Esophagus squamous epithelium (tissue), 5 donors: ENCODE data around the gene PPM1F. TPM values are rescaled to one million over a fixed set of nuclear protein-coding genes. Genes with fewer than 3 reads are reported as not detected.
"Not testable (repeated sequence)": the region's sequence is repeated elsewhere in the genome, so short reads cannot be mapped to it uniquely, and the experiment has no call there.

Experiments
- DNase-seq: peaks from one replicate; lab custom pipeline; 2025; lab: John Stamatoyannopoulos, UW
- H3K27ac ChIP-seq, 4 donors: fragments of 200-600 bp; sonication (generic); one replicate each; pipeline ENCODE4 v1.5.1; 2016 to 2019; ENCODE audit warnings: mild to moderate bottlenecking in 1 of 4
- H3K27me3 ChIP-seq, 4 donors: fragments of 200-600 bp; sonication (generic); 1 replicate in 3 of 4; 2 replicates in 1 of 4; pipeline versions ENCODE4 v1.5.1 to v1.6.0; 2017 to 2021; ENCODE audit warnings: antibody characterized with exemption in 1 of 4
- H3K36me3 ChIP-seq, 3 donors: fragments of 200-600 bp; sonication (generic); one replicate each; pipeline ENCODE4 v1.5.1; 2016 to 2019
- H3K4me1 ChIP-seq, 3 donors: fragments of 200-600 bp; sonication (generic); one replicate each; pipeline ENCODE4 v1.5.1; 2017 to 2019
- H3K4me3 ChIP-seq, 4 donors: fragments of 200-600 bp; sonication (generic); 1 replicate in 3 of 4; 2 replicates in 1 of 4; pipeline ENCODE4 v1.5.1; 2016 to 2019; ENCODE audit warnings: mild to moderate bottlenecking in 2 of 4, moderate library complexity in 1 of 4
- H3K9me3 ChIP-seq, 3 donors: fragments of 200-600 bp; sonication (generic); one replicate each; pipeline ENCODE4 v1.5.1; 2016 to 2019
- POLR2A ChIP-seq, 4 donors: fragments of 450-650 bp; IDR thresholded peaks; one replicate each; pipeline ENCODE4 v1.6.1; 2017; ENCODE audit warnings: antibody characterized with exemption in 4 of 4, mild to moderate bottlenecking in 4 of 4, moderate library complexity in 3 of 4
- WGBS, 2 donors: methylation state at CpG; one replicate each; pipeline ENCODE4 v1.1.5; 2018; 5-methylcytosine and 5-hydroxymethylcytosine counted together
- intact Hi-C: fragments of 100-400 bp; cut with DNase I; formaldehyde crosslinking; loops from one replicate; pipeline ENCODE4 v1.15.0; 2022
- total RNA-seq, 4 donors: library from RNA; depleted of rRNA; stranded (reverse); fragments of >200 nt; gene quantifications; one replicate each; pipeline ENCODE4 v1.1.0, GENCODE V29; 2016
- TF ChIP-seq, protein P1 (sequence below), 6 experiments: fragments of 450-650 bp in 4 of 6; fragments of 200-600 bp in 2 of 6; sonication (generic) in 2 of 6; IDR thresholded peaks; one replicate each; pipeline ENCODE4 v1.5.1; 2016 to 2019; ENCODE audit warnings: antibody characterized with exemption in 6 of 6, mild to moderate bottlenecking in 4 of 6, moderate library complexity in 4 of 6
- donor health status: DM: yes; HTN: yes; CAD: no.

PPM1F gene
- total RNA-seq, 4 donors from 2014 or later, result 22.2 to 39.7 (median 25.9) TPM

DNA sequence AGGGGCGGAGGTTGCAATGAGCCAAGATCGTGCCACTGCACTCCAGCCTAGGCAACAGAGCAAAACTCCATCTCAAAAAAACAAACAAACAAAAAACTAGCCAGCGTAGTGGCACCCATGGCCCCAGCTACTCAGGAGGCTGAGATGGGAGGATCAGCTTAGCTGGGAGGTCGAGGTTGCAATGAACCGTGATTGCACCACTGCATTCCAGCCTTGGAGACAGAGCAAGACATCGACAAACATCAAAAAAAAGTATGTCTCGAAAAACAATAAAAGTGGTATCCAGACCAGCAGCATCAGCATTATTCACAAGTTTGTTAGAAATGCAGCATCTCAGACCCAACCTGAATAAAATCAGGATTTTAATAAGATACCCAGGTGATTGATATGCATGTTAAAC, 79.0 kb downstream of the PPM1F start:
- Histone ChIP-seq H3K9me3 (no peaks in the 10 kb centered on the region), H3K4me3 (no peak overlapping the region), H3K27ac (no peak overlapping the region), H3K27me3 (no peaks in the 10 kb centered on the region), H3K36me3 (no peaks in the 10 kb centered on the region), H3K4me1 (peaks cover 0 to 4% (median 0%) of the 10 kb centered on the region in 3 donors)
- WGBS, 2 donors, result 90 to 95% methylated on average over 7 of the region's 7 CpGs
- TF ChIP-seq, protein P1, sequence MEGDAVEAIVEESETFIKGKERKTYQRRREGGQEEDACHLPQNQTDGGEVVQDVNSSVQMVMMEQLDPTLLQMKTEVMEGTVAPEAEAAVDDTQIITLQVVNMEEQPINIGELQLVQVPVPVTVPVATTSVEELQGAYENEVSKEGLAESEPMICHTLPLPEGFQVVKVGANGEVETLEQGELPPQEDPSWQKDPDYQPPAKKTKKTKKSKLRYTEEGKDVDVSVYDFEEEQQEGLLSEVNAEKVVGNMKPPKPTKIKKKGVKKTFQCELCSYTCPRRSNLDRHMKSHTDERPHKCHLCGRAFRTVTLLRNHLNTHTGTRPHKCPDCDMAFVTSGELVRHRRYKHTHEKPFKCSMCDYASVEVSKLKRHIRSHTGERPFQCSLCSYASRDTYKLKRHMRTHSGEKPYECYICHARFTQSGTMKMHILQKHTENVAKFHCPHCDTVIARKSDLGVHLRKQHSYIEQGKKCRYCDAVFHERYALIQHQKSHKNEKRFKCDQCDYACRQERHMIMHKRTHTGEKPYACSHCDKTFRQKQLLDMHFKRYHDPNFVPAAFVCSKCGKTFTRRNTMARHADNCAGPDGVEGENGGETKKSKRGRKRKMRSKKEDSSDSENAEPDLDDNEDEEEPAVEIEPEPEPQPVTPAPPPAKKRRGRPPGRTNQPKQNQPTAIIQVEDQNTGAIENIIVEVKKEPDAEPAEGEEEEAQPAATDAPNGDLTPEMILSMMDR (IDR thresholded peaks at IDR 0.05), result no peak
- no peak for TF ChIP-seq POLR2A (IDR thresholded peaks at IDR 0.05)
- intact Hi-C loops, result no loop called here
- no peak for DNase-seq

GRCh38 chr22:21872741-21873140, 79.9 kb downstream of the PPM1F start:
- DNase-seq, H3K36me3 ChIP-seq, H3K4me3 ChIP-seq, H3K9me3 ChIP-seq, H3K27me3 ChIP-seq, intact Hi-C loops, H3K27ac ChIP-seq: not testable (repeated sequence)
- WGBS, 2 donors, result 100% methylated on average over 4 of the region's 4 CpGs; no CpG with 5 or more reads in 1 of the 2 donors
- peaks cover 4 to 13% (median 5%) of the 10 kb centered on the region in 3 donors for H3K4me1 ChIP-seq

Other genes with a start within 250 kb of the PPM1F start
- gene YPEL1, start 217.1 kb downstream of the PPM1F start, total RNA-seq, result 1 to 10 TPM in 3 of 4 donors, under 1 TPM in 1; 0.53 to 8.5 (median 3.0) TPM
- gene MAPK1, start 85.2 kb downstream of the PPM1F start, total RNA-seq, result 10 to 100 TPM; 36.0 to 57.6 (median 45.0) TPM
- gene TOP3B, start 29.9 kb upstream of the PPM1F start, total RNA-seq, result 10 to 100 TPM in 3 of 4 donors, 1 to 10 TPM in 1; 4.6 to 36.6 (median 23.4) TPM